Thyroid gland (tissue), 4 donors: ENCODE results near the gene ZNF182.
"Not testable (repeated sequence)": the region's sequence is repeated elsewhere in the genome, so short reads cannot be mapped to it uniquely, and the experiment has no call there.

Source experiments
- POLR2A ChIP-seq, 2 donors: fragments of 450-650 bp; IDR thresholded peaks; one replicate each; pipeline ENCODE4 v1.6.1; 2017; ENCODE audit warnings: antibody characterized with exemption in 2 of 2, mild to moderate bottlenecking in 2 of 2, moderate library complexity in 1 of 2
- TF ChIP-seq, protein P1 (sequence below), 6 experiments: fragments of 200-600 bp in 3 of 6; fragments of 450-650 bp in 3 of 6; sonication (generic) in 3 of 6; IDR thresholded peaks; one replicate each; pipeline ENCODE4 v1.5.1; 2016 to 2019; ENCODE audit warnings: antibody characterized with exemption in 6 of 6, mild to moderate bottlenecking in 2 of 6, inconsistent platforms in 1 of 6, moderate library complexity in 1 of 6

DNA sequence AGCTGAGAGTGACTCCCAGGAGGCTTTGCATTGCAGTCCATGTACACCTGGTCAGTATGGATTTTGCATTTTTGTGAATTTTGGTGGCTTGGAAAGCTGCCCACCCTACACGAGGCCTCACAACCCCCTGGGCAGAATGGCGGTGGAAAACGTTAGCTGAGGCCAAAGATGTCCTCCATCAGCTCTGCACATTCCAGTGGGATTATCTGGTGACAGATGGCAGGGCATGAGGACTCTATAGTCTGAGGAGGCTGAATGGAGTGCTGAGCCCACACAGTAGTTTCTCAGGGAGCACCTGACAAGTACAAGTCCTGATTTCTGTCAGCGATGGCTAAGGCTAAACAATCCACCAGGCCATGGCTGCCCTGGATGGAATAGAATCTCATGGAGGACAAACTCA is 23.8 kb upstream of the ZNF182 start:
- TF ChIP-seq POLR2A (IDR thresholded peaks at IDR 0.05) = not testable (repeated sequence)
- TF ChIP-seq, protein P1, sequence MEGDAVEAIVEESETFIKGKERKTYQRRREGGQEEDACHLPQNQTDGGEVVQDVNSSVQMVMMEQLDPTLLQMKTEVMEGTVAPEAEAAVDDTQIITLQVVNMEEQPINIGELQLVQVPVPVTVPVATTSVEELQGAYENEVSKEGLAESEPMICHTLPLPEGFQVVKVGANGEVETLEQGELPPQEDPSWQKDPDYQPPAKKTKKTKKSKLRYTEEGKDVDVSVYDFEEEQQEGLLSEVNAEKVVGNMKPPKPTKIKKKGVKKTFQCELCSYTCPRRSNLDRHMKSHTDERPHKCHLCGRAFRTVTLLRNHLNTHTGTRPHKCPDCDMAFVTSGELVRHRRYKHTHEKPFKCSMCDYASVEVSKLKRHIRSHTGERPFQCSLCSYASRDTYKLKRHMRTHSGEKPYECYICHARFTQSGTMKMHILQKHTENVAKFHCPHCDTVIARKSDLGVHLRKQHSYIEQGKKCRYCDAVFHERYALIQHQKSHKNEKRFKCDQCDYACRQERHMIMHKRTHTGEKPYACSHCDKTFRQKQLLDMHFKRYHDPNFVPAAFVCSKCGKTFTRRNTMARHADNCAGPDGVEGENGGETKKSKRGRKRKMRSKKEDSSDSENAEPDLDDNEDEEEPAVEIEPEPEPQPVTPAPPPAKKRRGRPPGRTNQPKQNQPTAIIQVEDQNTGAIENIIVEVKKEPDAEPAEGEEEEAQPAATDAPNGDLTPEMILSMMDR (IDR thresholded peaks at IDR 0.05) = not testable (repeated sequence)
